ENCODE data around the gene EARS2. TPM values are rescaled to one million over a fixed set of nuclear protein-coding genes. Genes with fewer than 3 reads are reported as not detected.
A peak's percentile ranks its signal among the peaks of the same experiment; 100 is the strongest.

Gene EARS2
- total and polyA plus RNA-seq, 9 of the 15 experiments (the other 6 are each of a cell fraction or from before 2014, with no cell fraction given): 17.6 to 58.6 (median 36.3) TPM

DNA sequence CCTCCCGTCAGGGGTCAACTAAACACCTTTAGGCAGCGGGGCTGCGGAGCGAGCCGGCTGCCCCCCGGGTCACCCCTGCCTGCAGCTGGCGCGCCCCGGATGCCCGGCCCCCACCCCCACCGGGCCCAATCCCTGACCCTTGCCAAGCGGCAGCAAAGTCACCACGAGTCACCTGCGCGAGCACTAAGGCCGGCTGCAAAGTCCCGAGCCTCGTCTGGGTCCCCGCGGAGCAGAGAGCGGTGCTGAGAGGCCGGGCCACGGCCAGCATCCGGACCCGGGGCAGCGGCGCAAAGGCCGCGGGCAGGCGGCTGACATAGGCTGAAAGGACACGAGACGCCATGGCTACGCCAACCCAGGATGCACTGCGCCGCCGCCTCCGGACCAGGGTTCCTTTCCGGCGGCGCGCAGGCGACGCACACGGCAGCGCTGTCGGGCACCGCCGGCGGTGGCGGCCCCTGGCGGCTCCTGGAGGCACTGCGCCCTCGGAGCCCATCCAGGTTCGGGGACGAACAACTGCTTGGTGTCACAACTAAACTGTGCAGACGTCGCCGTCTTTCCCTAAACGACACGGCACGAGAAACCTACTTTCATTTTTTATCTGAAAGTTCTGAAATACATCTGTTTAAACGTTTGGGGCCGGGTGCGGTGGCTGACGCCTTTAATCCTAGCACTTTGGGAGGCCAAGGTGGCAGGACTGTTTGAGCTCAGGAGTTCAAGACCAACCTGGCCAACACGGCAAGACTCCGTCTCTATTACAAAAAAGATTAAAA, 39.0 kb upstream of the EARS2 start, which contains the start of gene NDUFAB1 (continued):
- TF ChIP-seq, protein P1, sequence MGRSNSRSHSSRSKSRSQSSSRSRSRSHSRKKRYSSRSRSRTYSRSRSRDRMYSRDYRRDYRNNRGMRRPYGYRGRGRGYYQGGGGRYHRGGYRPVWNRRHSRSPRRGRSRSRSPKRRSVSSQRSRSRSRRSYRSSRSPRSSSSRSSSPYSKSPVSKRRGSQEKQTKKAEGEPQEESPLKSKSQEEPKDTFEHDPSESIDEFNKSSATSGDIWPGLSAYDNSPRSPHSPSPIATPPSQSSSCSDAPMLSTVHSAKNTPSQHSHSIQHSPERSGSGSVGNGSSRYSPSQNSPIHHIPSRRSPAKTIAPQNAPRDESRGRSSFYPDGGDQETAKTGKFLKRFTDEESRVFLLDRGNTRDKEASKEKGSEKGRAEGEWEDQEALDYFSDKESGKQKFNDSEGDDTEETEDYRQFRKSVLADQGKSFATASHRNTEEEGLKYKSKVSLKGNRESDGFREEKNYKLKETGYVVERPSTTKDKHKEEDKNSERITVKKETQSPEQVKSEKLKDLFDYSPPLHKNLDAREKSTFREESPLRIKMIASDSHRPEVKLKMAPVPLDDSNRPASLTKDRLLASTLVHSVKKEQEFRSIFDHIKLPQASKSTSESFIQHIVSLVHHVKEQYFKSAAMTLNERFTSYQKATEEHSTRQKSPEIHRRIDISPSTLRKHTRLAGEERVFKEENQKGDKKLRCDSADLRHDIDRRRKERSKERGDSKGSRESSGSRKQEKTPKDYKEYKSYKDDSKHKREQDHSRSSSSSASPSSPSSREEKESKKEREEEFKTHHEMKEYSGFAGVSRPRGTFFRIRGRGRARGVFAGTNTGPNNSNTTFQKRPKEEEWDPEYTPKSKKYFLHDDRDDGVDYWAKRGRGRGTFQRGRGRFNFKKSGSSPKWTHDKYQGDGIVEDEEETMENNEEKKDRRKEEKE (IDR thresholded peaks at IDR 0.05; ENCODE audit: borderline replicate concordance in 1 of 2, control insufficient read depth in 1 of 2, low read depth in 2 of 2, low read length in 1 of 2): 0 out of 4 replicates have a peak, but pooled peaks of 1 of the 2 experiments have one; percentile 24
- TF ChIP-seq, protein P2, sequence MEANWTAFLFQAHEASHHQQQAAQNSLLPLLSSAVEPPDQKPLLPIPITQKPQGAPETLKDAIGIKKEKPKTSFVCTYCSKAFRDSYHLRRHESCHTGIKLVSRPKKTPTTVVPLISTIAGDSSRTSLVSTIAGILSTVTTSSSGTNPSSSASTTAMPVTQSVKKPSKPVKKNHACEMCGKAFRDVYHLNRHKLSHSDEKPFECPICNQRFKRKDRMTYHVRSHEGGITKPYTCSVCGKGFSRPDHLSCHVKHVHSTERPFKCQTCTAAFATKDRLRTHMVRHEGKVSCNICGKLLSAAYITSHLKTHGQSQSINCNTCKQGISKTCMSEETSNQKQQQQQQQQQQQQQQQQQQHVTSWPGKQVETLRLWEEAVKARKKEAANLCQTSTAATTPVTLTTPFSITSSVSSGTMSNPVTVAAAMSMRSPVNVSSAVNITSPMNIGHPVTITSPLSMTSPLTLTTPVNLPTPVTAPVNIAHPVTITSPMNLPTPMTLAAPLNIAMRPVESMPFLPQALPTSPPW (CRISPR knock-in tag; IDR thresholded peaks at IDR 0.05): peak; percentile 44; the same call in 1 of the 2 replicates
- TF ChIP-seq MTA3 (IDR thresholded peaks at IDR 0.05; ENCODE audit: borderline replicate concordance) (peak; percentile 84; the same call in 1 of the 2 replicates), POLR2B (IDR thresholded peaks at IDR 0.05; ENCODE audit: low read depth, partially characterized antibody) (peak; percentile 76), ZKSCAN1 (IDR thresholded peaks at IDR 0.05; ENCODE audit: low read depth, low read length) (peak; percentile 74; the same call in 1 of the 2 replicates), HOXB6 (CRISPR knock-in tag; IDR thresholded peaks at IDR 0.05; ENCODE audit: borderline replicate concordance) (no peak), DACH1 (IDR thresholded peaks at IDR 0.05; ENCODE audit: partially characterized antibody) (no peak), ESRRA (IDR thresholded peaks at IDR 0.05; ENCODE audit: borderline replicate concordance, low read depth) (peak; percentile 87), KDM2B (CRISPR knock-in tag; IDR thresholded peaks at IDR 0.05) (0 out of 2 replicates have a peak, but pooled peaks have one; percentile 6), RBBP5 (IDR thresholded peaks at IDR 0.05; ENCODE audit: borderline replicate concordance, insufficient read depth, low read length, poor library complexity, severe bottlenecking) (peak; percentile 68)
- TF ChIP-seq, protein P3, sequence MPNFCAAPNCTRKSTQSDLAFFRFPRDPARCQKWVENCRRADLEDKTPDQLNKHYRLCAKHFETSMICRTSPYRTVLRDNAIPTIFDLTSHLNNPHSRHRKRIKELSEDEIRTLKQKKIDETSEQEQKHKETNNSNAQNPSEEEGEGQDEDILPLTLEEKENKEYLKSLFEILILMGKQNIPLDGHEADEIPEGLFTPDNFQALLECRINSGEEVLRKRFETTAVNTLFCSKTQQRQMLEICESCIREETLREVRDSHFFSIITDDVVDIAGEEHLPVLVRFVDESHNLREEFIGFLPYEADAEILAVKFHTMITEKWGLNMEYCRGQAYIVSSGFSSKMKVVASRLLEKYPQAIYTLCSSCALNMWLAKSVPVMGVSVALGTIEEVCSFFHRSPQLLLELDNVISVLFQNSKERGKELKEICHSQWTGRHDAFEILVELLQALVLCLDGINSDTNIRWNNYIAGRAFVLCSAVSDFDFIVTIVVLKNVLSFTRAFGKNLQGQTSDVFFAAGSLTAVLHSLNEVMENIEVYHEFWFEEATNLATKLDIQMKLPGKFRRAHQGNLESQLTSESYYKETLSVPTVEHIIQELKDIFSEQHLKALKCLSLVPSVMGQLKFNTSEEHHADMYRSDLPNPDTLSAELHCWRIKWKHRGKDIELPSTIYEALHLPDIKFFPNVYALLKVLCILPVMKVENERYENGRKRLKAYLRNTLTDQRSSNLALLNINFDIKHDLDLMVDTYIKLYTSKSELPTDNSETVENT (CRISPR knock-in tag; IDR thresholded peaks at IDR 0.05): peak; percentile 98
- TF ChIP-seq, protein P4, sequence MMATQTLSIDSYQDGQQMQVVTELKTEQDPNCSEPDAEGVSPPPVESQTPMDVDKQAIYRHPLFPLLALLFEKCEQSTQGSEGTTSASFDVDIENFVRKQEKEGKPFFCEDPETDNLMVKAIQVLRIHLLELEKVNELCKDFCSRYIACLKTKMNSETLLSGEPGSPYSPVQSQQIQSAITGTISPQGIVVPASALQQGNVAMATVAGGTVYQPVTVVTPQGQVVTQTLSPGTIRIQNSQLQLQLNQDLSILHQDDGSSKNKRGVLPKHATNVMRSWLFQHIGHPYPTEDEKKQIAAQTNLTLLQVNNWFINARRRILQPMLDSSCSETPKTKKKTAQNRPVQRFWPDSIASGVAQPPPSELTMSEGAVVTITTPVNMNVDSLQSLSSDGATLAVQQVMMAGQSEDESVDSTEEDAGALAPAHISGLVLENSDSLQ (IDR thresholded peaks at IDR 0.05): 0 out of 2 replicates have a peak, but pooled peaks have one; percentile 6
- TF ChIP-seq, protein P5, sequence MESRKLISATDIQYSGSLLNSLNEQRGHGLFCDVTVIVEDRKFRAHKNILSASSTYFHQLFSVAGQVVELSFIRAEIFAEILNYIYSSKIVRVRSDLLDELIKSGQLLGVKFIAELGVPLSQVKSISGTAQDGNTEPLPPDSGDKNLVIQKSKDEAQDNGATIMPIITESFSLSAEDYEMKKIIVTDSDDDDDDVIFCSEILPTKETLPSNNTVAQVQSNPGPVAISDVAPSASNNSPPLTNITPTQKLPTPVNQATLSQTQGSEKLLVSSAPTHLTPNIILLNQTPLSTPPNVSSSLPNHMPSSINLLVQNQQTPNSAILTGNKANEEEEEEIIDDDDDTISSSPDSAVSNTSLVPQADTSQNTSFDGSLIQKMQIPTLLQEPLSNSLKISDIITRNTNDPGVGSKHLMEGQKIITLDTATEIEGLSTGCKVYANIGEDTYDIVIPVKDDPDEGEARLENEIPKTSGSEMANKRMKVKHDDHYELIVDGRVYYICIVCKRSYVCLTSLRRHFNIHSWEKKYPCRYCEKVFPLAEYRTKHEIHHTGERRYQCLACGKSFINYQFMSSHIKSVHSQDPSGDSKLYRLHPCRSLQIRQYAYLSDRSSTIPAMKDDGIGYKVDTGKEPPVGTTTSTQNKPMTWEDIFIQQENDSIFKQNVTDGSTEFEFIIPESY (CRISPR knock-in tag; IDR thresholded peaks at IDR 0.05): peak; percentile 47; the same call in 1 of the 2 replicates
